ENCODE data around the gene UPB1.

Gene UPB1

GRCh38 chr22:24516301-24516737, 21.2 kb downstream of the UPB1 start:
- peak; percentile 91 for DNase-seq (ENCODE audit: low read depth)
- H3K4me3 ChIP-seq (replicated peaks; ENCODE audit: low read depth, low read length) = no peak overlapping the region
- TF ChIP-seq, protein P1, sequence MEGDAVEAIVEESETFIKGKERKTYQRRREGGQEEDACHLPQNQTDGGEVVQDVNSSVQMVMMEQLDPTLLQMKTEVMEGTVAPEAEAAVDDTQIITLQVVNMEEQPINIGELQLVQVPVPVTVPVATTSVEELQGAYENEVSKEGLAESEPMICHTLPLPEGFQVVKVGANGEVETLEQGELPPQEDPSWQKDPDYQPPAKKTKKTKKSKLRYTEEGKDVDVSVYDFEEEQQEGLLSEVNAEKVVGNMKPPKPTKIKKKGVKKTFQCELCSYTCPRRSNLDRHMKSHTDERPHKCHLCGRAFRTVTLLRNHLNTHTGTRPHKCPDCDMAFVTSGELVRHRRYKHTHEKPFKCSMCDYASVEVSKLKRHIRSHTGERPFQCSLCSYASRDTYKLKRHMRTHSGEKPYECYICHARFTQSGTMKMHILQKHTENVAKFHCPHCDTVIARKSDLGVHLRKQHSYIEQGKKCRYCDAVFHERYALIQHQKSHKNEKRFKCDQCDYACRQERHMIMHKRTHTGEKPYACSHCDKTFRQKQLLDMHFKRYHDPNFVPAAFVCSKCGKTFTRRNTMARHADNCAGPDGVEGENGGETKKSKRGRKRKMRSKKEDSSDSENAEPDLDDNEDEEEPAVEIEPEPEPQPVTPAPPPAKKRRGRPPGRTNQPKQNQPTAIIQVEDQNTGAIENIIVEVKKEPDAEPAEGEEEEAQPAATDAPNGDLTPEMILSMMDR (IDR thresholded peaks at IDR 0.05; ENCODE audit: low read length, missing control alignments) = peak; percentile 18

DNA sequence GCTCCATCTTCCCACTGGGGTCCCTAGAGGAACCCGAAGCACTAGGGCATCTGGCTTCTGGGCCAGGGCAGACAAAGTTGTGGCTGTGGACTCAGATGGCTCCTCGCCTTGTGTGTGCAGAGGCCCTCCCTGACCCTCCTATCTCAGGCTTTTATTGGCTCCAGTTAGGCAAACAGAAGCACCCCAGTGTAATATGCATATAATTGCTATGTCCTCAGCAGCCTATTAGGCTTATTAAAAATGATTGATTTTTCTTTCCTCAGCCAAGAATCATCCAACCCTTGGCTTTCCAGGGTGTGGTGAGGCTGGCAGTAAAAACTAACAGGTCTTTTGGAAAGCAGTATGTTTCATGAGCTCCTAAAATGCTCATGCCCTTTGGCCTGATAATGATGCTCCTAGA, 22.3 kb downstream of the UPB1 start:
- TF ChIP-seq, protein P1 (IDR thresholded peaks at IDR 0.05; ENCODE audit: low read length, missing control alignments) = no peak
- no peak overlapping the region for H3K4me3 ChIP-seq (replicated peaks; ENCODE audit: low read depth, low read length)
- DNase-seq (ENCODE audit: low read depth) = no peak

- no peak for DNase-seq (ENCODE audit: low read depth)
- TF ChIP-seq, protein P1 (IDR thresholded peaks at IDR 0.05; ENCODE audit: low read length, missing control alignments) = no peak
- H3K4me3 ChIP-seq (replicated peaks; ENCODE audit: low read depth, low read length) = no peak overlapping the region
Measured at GRCh38 chr22:24518228-24518627, 23.1 kb downstream of the UPB1 start.

DNA sequence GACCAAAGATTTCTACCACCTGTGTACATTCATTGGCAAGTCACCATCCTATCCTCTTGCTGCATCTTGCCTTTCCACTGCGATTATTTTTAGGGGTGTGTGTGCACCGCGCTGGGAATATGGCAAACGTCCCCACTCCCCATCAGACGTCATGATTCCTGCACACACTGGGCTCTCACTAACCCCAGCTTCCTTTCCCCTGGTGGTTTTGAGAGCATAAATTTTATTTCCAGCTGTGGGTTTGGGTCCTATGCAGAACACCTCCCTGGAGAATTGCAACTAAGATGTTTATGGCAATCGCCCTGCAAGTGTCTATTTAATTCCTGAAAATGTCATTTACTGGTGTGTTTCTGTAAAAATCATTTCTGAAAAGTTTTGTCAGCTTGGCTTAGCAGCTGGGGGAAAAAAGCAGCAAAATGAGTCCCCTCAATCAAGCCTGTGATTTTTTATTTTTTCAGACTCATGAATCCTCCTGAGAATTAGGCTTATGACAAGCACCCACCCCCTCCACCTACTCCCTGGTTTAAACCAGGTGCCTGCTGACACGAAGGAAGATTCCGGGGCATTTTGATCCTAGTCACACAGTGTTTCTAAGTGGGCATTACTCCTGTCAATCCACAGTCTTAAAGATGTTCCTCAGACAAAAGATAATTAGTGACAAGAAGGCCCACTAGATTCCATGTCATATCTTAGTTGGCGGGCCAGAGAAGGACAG, 23.8 kb downstream of the UPB1 start:
- no peak overlapping the region for H3K4me3 ChIP-seq (replicated peaks; ENCODE audit: low read depth, low read length)
- TF ChIP-seq, protein P1 (IDR thresholded peaks at IDR 0.05; ENCODE audit: low read length, missing control alignments) = no peak
- DNase-seq (ENCODE audit: low read depth) = no peak

- TF ChIP-seq, protein P1 (IDR thresholded peaks at IDR 0.05; ENCODE audit: low read length, missing control alignments) = no peak
- no peak overlapping the region for H3K4me3 ChIP-seq (replicated peaks; ENCODE audit: low read depth, low read length)
- DNase-seq (ENCODE audit: low read depth) = no peak
Measured at GRCh38 chr22:24519496-24519895, 24.4 kb downstream of the UPB1 start.

- TF ChIP-seq, protein P1 (IDR thresholded peaks at IDR 0.05; ENCODE audit: low read length, missing control alignments) = peak; percentile 60
- peak; percentile 71 for DNase-seq (ENCODE audit: low read depth)
- no peak overlapping the region for H3K4me3 ChIP-seq (replicated peaks; ENCODE audit: low read depth, low read length)
Measured at GRCh38 chr22:24521791-24522245, 26.7 kb downstream of the UPB1 start.

- H3K4me3 ChIP-seq (replicated peaks; ENCODE audit: low read depth, low read length) = no peak overlapping the region
- TF ChIP-seq, protein P1 (IDR thresholded peaks at IDR 0.05; ENCODE audit: low read length, missing control alignments) = no peak
- DNase-seq (ENCODE audit: low read depth) = peak; percentile 53
Measured at GRCh38 chr22:24523873-24524272, 28.7 kb downstream of the UPB1 start.
